Gastroesophageal sphincter (tissue), 3 donors: ENCODE measurements around the gene ARSH.

Experiments used
- CTCF ChIP-seq, 4 experiments: fragments of 200-600 bp in 2 of 4; fragments of 450-650 bp in 2 of 4; sonication (generic) in 1 of 4; IDR thresholded peaks; one replicate each; pipeline ENCODE4 v1.5.1; 2017 to 2019; ENCODE audit warnings: antibody characterized with exemption in 4 of 4, mild to moderate bottlenecking in 2 of 4, moderate library complexity in 2 of 4
- POLR2A ChIP-seq, 2 donors: fragments of 450-650 bp; IDR thresholded peaks; one replicate each; pipeline ENCODE4 v1.6.1; 2017; ENCODE audit warnings: antibody characterized with exemption in 2 of 2, mild to moderate bottlenecking in 2 of 2, moderate library complexity in 1 of 2

- TF ChIP-seq POLR2A (IDR thresholded peaks at IDR 0.05) (no peak), CTCF (IDR thresholded peaks at IDR 0.05) (no peak)
Observed at GRCh38 chrX:3026074-3026815, 19.9 kb downstream of the ARSH start.
